Posterior cingulate gyrus (tissue), 11 donors: ENCODE measurements around the gene GRIP2.

Experiments used
- DNase-seq, 10 donors: peaks; one replicate each; pipeline versions ENCODE4 v3.0.0 to v3.0.0-alpha.2; 2020 to 2021; ENCODE audit warnings: mixed read lengths in 3 of 10
- intact Hi-C: fragments of 100-400 bp; cut with DNase I; formaldehyde crosslinking; loops from one replicate; pipeline ENCODE4 v1.15.1; 2023

Gene GRIP2

GRCh38 chr3:14539742-14540491 lies at the start of gene GRIP2:
GRIP2 (minus strand) TSS chr3:14540342; CDS start chr3:14540308, 34 bp downstream.
- peak in 4 of 10 donors; percentile 36 to 84 (median 78) for DNase-seq

DNA sequence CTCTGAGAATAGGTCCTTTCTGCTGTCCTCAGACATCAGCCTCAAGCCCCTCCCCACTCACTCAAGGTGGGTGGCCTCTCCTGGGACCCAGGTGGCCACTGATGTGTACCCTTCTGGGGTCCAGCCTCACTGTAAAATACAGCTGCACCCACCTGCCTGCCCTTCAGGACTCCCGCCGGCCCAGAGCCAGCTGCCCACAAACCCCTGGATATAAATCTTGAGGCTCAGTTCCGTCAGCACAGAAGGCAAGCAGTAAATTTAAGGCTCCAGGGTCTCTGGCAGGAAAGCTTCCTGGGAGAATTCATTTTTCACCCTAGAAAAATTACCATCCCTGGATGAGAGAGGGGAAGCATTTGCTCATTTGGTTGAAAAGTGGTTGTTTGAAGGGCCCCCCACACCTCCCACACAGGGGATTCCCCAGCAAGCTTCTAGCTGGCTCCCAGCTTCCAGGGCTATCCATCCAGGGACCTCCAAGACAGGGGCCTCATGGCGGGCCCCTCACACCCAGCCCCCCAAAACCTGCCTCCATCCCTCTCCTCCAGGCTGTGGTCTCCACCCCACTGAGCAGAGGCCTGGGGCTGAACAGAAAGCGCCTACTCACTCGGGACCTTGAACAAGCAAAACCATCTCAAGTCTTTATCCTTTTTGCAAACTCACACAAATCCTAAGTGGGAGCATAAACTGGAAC lies 48.4 kb upstream of the GRIP2 start:
- intact Hi-C loops, result no loop called here
- no peak for DNase-seq

More at GRCh38 chr3:14539742-14540491, at the start of gene GRIP2:
- intact Hi-C loops, result no loop called here

- no peak for DNase-seq
- intact Hi-C loops, result no loop called here
These were observed 47.7 kb upstream of the GRIP2 start for GRCh38 chr3:14587740-14588360.

GRCh38 chr3:14586611-14587010 lies 46.5 kb upstream of the GRIP2 start:
- no peak for DNase-seq
- intact Hi-C loops, result no loop called here

- no peak for DNase-seq
- intact Hi-C loops, result no loop called here
These were observed 43.5 kb upstream of the GRIP2 start for GRCh38 chr3:14583548-14584091.

DNA sequence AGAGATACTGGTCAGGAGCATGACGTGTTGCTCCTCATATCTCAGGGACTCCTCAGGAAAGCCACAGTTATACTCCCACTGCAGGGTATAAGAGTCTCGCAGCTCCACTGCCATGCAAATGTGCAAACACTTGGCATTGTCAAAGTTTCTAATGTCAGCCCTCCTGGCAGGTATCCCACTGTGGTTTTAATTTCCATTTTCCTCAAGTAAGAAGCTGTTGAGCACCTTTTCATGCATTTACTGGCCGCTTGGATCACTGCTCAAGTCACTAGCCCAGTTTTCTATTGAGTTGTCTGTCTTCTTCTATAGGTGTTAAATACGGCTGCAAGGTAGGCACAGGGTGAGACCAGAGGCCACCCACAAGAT lies 41.9 kb upstream of the GRIP2 start:
- no peak for DNase-seq
- intact Hi-C loops, result no loop called here

- intact Hi-C loops, result no loop called here
- DNase-seq, result no peak
These were observed 41.3 kb upstream of the GRIP2 start for GRCh38 chr3:14581334-14582044.

- no peak for DNase-seq
- intact Hi-C loops, result no loop called here
These were observed 37.8 kb upstream of the GRIP2 start for GRCh38 chr3:14577897-14578296.

GRCh38 chr3:14576163-14576562 lies 36.0 kb upstream of the GRIP2 start:
- peak in 1 of 10 donors; percentile 13 for DNase-seq
- intact Hi-C loops, result no loop called here

GRCh38 chr3:14574183-14574582 lies 34.0 kb upstream of the GRIP2 start:
- peak in 1 of 10 donors; percentile 24 for DNase-seq
- intact Hi-C loops, result no loop called here

- intact Hi-C loops, result no loop called here
- peak in 1 of 10 donors; percentile 56 for DNase-seq
These were observed 33.6 kb upstream of the GRIP2 start for GRCh38 chr3:14573706-14574105.

DNA sequence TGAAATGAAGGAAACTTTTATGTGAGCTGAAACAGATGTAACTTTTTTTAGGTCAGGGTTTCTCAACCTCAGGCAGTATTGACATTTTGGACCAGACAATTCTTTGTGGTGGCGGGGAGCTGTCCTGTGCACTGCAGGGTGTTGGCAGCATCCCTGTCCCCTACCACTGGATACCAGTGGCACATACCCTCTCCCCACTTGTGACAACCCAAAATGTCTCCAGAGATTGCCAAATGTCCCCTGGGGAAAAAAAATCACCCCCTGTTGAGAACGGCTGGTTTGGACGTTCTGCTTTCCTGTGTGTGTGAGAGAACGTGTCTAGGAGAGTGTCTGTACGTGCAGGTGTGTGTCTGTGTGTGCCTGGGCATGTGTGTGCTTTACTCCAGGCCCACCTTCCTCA lies 30.7 kb upstream of the GRIP2 start:
- intact Hi-C loops, result no loop called here
- DNase-seq, result peak in 1 of 10 donors; percentile 18

- intact Hi-C loops, result no loop called here
These were observed 29.9 kb upstream of the GRIP2 start for GRCh38 chr3:14570089-14570488.

DNA sequence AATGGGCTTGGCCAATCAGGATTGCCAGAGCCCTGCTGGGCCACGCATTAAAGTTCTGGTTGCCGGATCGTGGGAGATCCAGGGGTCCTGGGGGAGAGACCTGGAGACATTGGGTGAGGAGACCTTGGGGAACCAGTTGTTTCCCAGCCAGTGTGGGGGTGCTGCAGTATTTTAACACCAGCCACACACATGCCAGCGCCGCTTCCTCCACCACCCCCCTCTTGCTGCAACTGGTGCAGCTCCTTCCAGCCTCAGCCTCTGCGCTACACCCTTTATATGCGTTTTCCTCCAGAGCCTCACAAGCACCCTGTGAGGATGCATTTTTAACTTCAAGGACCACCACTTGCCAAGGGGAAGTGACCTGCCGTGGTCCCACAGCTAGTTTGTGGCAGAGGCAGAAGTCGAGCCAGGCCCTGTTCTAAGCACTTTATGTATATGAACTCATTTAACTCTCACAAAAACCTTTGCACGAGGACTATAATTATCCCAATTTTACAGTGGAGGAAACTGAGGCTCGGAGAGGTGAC lies 29.4 kb upstream of the GRIP2 start:
- intact Hi-C loops, result no loop called here
- DNase-seq, result peak in 1 of 10 donors; percentile 58

More at GRCh38 chr3:14570089-14570488, 29.9 kb upstream of the GRIP2 start:
- peak in 1 of 10 donors; percentile 41 for DNase-seq

DNA sequence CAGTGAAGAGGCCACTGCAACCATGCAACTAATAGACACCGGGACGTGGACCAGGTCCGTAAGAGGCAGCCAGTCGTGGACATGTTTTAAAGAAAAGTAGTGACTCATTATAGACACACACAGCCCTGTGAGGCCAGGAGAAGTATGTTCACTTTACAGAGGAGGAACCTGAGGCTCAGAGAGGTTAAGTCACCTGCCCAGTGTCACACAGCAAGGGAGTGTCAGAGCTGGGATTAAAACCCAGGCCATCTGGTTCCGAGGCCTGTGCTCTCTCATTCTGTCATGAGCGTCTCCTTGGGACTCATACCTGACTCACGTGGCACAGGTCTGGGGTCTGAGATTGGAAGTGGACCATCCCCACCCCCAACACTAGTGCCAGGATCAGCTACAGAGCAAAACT lies 28.1 kb upstream of the GRIP2 start:
- intact Hi-C loops, result no loop called here
- no peak for DNase-seq

GRCh38 chr3:14566812-14567211 lies 26.7 kb upstream of the GRIP2 start:
- no peak for DNase-seq
- intact Hi-C loops, result no loop called here

- peak in 1 of 10 donors; percentile 31 for DNase-seq
- intact Hi-C loops, result no loop called here
These were observed 25.9 kb upstream of the GRIP2 start for GRCh38 chr3:14565868-14566588.

DNA sequence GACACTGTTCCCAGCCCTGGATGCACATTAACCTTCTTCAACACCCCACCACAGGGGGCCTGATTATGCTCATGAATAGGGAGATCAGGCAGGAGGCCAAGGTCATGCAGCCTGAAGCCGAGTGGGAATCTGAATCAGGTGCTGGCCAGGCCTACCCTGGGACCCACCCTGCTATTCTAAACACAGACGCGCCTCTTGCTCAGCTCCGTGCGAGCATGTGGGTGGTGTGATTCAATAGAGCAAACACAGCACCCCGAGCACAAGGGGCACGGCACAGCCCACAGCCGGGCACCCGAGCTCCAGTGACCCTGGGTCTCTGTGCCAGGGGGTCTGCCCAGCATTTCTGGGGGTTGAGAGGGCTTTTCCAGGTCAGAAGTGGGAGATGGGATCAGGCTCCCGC lies 24.6 kb upstream of the GRIP2 start:
- intact Hi-C loops, result no loop called here
- peak in 1 of 10 donors; percentile 67 for DNase-seq

DNA sequence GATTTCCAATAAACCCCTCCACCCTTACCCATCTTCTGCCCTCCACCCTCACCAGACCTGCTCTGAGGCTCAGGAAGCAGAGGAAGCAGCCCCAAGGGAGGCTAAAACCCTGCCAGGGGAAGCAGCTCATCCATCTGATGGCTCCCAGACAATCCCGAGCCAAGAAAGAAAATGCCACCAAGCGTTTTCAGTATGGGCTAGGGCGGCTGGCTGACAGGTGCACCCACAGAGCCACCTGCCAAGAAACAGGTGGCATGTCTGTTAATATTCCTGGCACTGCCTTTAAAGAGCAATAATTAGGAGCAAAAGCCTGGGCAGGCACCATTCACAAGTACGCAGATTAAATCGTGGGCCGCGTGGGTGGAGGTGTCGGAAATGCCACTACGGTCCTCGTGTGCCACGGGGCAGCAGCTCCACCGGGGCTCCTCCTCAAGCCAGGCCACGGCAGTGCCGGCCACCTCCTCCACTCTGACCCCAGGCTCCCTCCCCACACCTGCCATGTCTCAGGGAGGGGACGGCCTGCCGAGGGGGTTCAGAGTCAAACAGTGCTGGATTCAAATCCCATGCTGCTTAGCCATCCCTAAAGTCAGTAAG lies 23.9 kb upstream of the GRIP2 start:
- DNase-seq, result peak in 1 of 10 donors; percentile 51
- intact Hi-C loops, result no loop called here
